ENCODE measurements around the gene ATP6V1A.

DNA sequence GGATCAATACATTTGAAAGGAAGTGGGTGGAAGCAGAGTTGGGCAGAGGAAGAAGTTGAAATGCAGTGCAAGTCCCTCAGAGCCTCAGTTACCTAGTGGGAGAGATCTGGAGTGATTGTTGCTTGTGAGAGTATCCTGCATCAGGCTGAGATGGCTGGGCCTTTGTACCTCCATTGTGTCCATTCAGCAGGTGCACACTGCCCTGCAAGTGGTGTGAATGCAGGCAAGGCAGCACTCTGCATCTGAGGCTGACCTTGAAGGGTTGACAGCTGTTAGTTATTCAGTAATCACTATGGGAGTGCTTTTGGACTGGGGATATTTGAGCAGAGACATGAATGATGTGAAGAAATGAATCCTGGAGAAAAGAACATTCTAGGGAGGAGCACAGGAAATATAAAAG lies 25.2 kb downstream of the ATP6V1A start:
- TF ChIP-seq, protein P1, sequence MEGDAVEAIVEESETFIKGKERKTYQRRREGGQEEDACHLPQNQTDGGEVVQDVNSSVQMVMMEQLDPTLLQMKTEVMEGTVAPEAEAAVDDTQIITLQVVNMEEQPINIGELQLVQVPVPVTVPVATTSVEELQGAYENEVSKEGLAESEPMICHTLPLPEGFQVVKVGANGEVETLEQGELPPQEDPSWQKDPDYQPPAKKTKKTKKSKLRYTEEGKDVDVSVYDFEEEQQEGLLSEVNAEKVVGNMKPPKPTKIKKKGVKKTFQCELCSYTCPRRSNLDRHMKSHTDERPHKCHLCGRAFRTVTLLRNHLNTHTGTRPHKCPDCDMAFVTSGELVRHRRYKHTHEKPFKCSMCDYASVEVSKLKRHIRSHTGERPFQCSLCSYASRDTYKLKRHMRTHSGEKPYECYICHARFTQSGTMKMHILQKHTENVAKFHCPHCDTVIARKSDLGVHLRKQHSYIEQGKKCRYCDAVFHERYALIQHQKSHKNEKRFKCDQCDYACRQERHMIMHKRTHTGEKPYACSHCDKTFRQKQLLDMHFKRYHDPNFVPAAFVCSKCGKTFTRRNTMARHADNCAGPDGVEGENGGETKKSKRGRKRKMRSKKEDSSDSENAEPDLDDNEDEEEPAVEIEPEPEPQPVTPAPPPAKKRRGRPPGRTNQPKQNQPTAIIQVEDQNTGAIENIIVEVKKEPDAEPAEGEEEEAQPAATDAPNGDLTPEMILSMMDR (CRISPR knock-in tag; IDR thresholded peaks at IDR 0.05): no peak
- no peak for TF ChIP-seq ZNF619 (CRISPR knock-in tag; IDR thresholded peaks at IDR 0.05)
- TF ChIP-seq, protein P2, sequence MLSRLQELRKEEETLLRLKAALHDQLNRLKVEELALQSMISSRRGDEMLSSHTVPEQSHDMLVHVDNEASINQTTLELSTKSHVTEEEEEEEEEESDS (CRISPR knock-in tag; IDR thresholded peaks at IDR 0.05; ENCODE audit: borderline replicate concordance): no peak
- no peak for TF ChIP-seq ZNF549 (CRISPR knock-in tag; IDR thresholded peaks at IDR 0.05)
